Cardiac muscle cell (in vitro differentiated cells and primary cell): ENCODE data around the gene CSNK1D. TPM values are rescaled to one million over a fixed set of nuclear protein-coding genes. Genes with fewer than 3 reads are reported as not detected.

Experiments
- DNase-seq, 2 donors: peaks; one replicate each; pipeline versions ENCODE4 v3.0.0 to v3.0.0-alpha.2; 2010 to 2017; ENCODE audit warnings: low read depth in 1 of 2, low spot score in 1 of 2
- H3K27ac ChIP-seq: fragments of 200-600 bp; sonication (generic); 2 replicates; pipeline ENCODE4 v1.5.1; 2016
- H3K27me3 ChIP-seq: fragments of 200-600 bp; sonication (generic); 2 replicates; pipeline ENCODE4 v1.6.0; 2016; ENCODE audit warnings: control low read depth
- H3K36me3 ChIP-seq: fragments of 200-600 bp; sonication (generic); 2 replicates; pipeline ENCODE4 v1.5.1; 2016; ENCODE audit warnings: control low read depth
- H3K4me1 ChIP-seq: fragments of 200-600 bp; sonication (generic); 2 replicates; pipeline ENCODE4 v1.8.1; 2017; ENCODE audit warnings: low read depth, mild to moderate bottlenecking, mixed run types
- H3K4me3 ChIP-seq: fragments of 200-600 bp; sonication (generic); 2 replicates; pipeline ENCODE4 v1.5.1; 2016; ENCODE audit warnings: mild to moderate bottlenecking
- H3K9me3 ChIP-seq: fragments of 200-600 bp; sonication (generic); 2 replicates; pipeline ENCODE4 v1.5.1; 2017; ENCODE audit warnings: low read depth, mild to moderate bottlenecking, control low read depth
- CTCF ChIP-seq: IDR thresholded peaks from 2 replicates; pipeline ENCODE4 v1.5.1; 2012; ENCODE audit warnings: low read depth, mild to moderate bottlenecking, low read length
- polyA plus RNA-seq: library from polyadenylated mRNA; unstranded; fragments of >200 nt; fragmentation: Nextera tagmentation; extraction: Ambion mirVana; gene quantifications from 2 replicates; pipeline ENCODE4 v1.2.1, GENCODE V29; 2016
- total RNA-seq: library from RNA; depleted of rRNA; stranded (reverse); fragments of >200 nt; gene quantifications from 2 replicates; pipeline ENCODE4 v1.2.3, GENCODE V29; 2016

The CSNK1D gene
- total and polyA plus RNA-seq, 2 experiments from 2014 or later: 53.1 to 106 TPM

- TF ChIP-seq CTCF: no peak
- H3K27me3 ChIP-seq: no peaks in the 10 kb centered on the region
- no peak overlapping the region for H3K27ac ChIP-seq
- H3K9me3 ChIP-seq: no peaks in the 10 kb centered on the region
- H3K36me3 ChIP-seq: peaks cover under 1% of the 10 kb centered on the region
- H3K4me3 ChIP-seq: no peak overlapping the region
- no peak for DNase-seq
- peaks cover 4% of the 10 kb centered on the region for H3K4me1 ChIP-seq
These were observed 3.4 kb upstream of the CSNK1D start for GRCh38 chr17:82276938-82277337.

GRCh38 chr17:82275326-82275725 lies 1.8 kb upstream of the CSNK1D start:
- Histone ChIP-seq H3K27me3 (no peaks in the 10 kb centered on the region), H3K9me3 (no peaks in the 10 kb centered on the region), H3K4me3 (no peak overlapping the region), H3K27ac (no peak overlapping the region), H3K4me1 (peaks cover 13% of the 10 kb centered on the region), H3K36me3 (peaks cover 8% of the 10 kb centered on the region)
- no peak for DNase-seq
- TF ChIP-seq CTCF: no peak

- Histone ChIP-seq H3K4me3 (no peak overlapping the region), H3K9me3 (no peaks in the 10 kb centered on the region), H3K36me3 (peaks cover 8% of the 10 kb centered on the region), H3K27me3 (no peaks in the 10 kb centered on the region), H3K4me1 (peaks cover 17% of the 10 kb centered on the region), H3K27ac (no peak overlapping the region)
- TF ChIP-seq CTCF: no peak
- no peak for DNase-seq
These were observed 877 bp upstream of the CSNK1D start for GRCh38 chr17:82274134-82275020.

GRCh38 chr17:82272495-82273326 lies 789 bp downstream of the CSNK1D start:
- no peaks in the 10 kb centered on the region for H3K9me3 ChIP-seq
- H3K36me3 ChIP-seq: peaks cover 13% of the 10 kb centered on the region
- H3K27ac ChIP-seq: peak overlapping the region; percentile 100
- no peaks in the 10 kb centered on the region for H3K27me3 ChIP-seq
- peak overlapping the region; percentile 92 for H3K4me3 ChIP-seq
- no peak for TF ChIP-seq CTCF
- peaks cover 34% of the 10 kb centered on the region for H3K4me1 ChIP-seq
- peak in 1 of 2 donors; percentile 23 for DNase-seq

- H3K36me3 ChIP-seq: peaks cover 15% of the 10 kb centered on the region
- H3K4me3 ChIP-seq: peak overlapping the region; percentile 92
- H3K27me3 ChIP-seq: no peaks in the 10 kb centered on the region
- DNase-seq: no peak
- no peak overlapping the region for H3K27ac ChIP-seq
- no peak for TF ChIP-seq CTCF
- H3K9me3 ChIP-seq: no peaks in the 10 kb centered on the region
- H3K4me1 ChIP-seq: peaks cover 47% of the 10 kb centered on the region
These were observed 2.1 kb downstream of the CSNK1D start for GRCh38 chr17:82271401-82271800.
